Measurements from ENCODE around the gene PRSS57. TPM values are rescaled to one million over a fixed set of nuclear protein-coding genes. Genes with fewer than 3 reads are reported as not detected.
A peak's percentile ranks its signal among the peaks of the same experiment; 100 is the strongest.

The PRSS57 gene
- total and polyA plus RNA-seq, 2 of the 13 experiments (the other 11 are each of a cell fraction or from before 2014, with no cell fraction given): 0.12 TPM; not detected in 1

DNA sequence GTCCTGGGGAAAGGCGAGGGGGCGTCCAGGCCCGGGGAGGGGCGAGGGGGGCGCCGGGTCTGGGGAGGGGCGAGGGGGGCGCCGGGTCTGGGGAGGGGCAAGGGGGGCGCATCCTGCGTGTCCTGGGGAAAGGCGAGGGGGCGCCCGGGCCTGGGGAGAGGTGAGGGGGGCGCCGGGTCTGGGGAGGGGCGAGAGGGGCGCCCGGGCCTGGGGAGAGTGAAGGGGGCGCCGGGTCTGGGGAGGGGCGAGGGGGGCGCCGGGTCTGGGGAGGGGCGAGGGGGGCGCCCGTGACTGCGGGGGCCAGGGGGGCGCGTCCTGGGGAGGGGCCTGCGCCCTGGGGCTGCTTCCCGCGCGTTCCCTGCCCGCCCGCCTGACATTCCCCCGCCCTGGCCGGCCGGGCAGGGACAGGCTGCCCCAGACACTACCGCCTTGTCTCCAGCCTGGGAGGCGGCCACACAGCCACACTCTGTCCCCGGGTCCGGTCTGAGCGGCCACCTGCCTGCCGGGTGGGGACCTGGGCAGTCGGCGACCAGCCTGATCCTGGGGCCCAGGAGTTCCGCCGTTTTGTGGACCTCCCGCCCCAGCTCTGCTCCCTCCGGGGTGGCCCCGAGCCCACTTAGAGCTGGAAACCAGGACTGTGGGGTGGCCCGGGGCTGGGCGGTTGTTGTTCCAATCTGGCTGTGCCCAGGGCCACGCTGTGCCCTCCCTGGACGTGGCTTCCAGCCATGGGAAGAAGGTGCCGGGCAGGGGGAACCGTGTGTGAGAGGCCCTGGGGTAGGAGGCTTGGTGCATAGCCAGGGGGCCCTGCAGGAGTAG is 25.3 kb upstream of the PRSS57 start (continued):
- TF ChIP-seq, protein P1, sequence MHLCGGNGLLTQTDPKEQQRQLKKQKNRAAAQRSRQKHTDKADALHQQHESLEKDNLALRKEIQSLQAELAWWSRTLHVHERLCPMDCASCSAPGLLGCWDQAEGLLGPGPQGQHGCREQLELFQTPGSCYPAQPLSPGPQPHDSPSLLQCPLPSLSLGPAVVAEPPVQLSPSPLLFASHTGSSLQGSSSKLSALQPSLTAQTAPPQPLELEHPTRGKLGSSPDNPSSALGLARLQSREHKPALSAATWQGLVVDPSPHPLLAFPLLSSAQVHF (CRISPR knock-in tag; IDR thresholded peaks at IDR 0.05): no peak
- TF ChIP-seq ATF2 (CRISPR knock-in tag; IDR thresholded peaks at IDR 0.05) (no peak), NAIF1 (CRISPR knock-in tag; IDR thresholded peaks at IDR 0.05; ENCODE audit: borderline replicate concordance) (no peak), PPARG (CRISPR knock-in tag; conservative IDR thresholded peaks at IDR 0.05) (no peak), HMGA1 (CRISPR knock-in tag; conservative IDR thresholded peaks at IDR 0.05) (no peak), CREM (IDR thresholded peaks at IDR 0.05) (no peak), CREM (CRISPR knock-in tag; IDR thresholded peaks at IDR 0.05) (no peak), SAP130 (CRISPR knock-in tag; IDR thresholded peaks at IDR 0.05; ENCODE audit: low read depth) (peak; percentile 39; the same call in 1 of the 2 replicates), ZFP36L1 (CRISPR knock-in tag; IDR thresholded peaks at IDR 0.05) (no peak), ZNF180 (CRISPR knock-in tag; IDR thresholded peaks at IDR 0.05; ENCODE audit: borderline replicate concordance, low read depth) (no peak), HNF4A (CRISPR knock-in tag; IDR thresholded peaks at IDR 0.05) (no peak), ZNF530 (CRISPR knock-in tag; IDR thresholded peaks at IDR 0.05; ENCODE audit: low read depth) (no peak), ZNF777 (CRISPR knock-in tag; IDR thresholded peaks at IDR 0.05) (no peak), ZNF790 (CRISPR knock-in tag; IDR thresholded peaks at IDR 0.05; ENCODE audit: borderline replicate concordance) (no peak), TGIF2 (CRISPR knock-in tag; IDR thresholded peaks at IDR 0.05) (no peak)
- TF ChIP-seq, protein P2, sequence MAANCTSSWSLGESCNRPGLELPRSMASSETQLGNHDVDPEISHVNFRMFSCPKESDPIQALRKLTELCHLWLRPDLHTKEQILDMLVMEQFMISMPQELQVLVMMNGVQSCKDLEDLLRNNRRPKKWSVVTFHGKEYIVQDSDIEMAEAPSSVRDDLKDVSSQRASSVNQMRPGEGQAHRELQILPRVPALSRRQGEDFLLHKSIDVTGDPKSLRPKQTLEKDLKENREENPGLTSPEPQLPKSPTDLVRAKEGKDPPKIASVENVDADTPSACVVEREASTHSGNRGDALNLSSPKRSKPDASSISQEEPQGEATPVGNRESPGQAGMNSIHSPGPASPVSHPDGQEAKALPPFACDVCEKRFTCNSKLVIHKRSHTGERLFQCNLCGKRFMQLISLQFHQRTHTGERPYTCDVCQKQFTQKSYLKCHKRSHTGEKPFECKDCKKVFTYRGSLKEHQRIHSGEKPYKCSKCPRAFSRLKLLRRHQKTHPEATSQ (CRISPR knock-in tag; IDR thresholded peaks at IDR 0.05; ENCODE audit: borderline replicate concordance): no peak
- TF ChIP-seq, protein P3, sequence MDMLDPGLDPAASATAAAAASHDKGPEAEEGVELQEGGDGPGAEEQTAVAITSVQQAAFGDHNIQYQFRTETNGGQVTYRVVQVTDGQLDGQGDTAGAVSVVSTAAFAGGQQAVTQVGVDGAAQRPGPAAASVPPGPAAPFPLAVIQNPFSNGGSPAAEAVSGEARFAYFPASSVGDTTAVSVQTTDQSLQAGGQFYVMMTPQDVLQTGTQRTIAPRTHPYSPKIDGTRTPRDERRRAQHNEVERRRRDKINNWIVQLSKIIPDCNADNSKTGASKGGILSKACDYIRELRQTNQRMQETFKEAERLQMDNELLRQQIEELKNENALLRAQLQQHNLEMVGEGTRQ (IDR thresholded peaks at IDR 0.05; ENCODE audit: low read depth, low read length): no peak
- TF ChIP-seq, protein P3 (CRISPR knock-in tag; IDR thresholded peaks at IDR 0.05; ENCODE audit: borderline replicate concordance): no peak
- TF ChIP-seq, protein P4, sequence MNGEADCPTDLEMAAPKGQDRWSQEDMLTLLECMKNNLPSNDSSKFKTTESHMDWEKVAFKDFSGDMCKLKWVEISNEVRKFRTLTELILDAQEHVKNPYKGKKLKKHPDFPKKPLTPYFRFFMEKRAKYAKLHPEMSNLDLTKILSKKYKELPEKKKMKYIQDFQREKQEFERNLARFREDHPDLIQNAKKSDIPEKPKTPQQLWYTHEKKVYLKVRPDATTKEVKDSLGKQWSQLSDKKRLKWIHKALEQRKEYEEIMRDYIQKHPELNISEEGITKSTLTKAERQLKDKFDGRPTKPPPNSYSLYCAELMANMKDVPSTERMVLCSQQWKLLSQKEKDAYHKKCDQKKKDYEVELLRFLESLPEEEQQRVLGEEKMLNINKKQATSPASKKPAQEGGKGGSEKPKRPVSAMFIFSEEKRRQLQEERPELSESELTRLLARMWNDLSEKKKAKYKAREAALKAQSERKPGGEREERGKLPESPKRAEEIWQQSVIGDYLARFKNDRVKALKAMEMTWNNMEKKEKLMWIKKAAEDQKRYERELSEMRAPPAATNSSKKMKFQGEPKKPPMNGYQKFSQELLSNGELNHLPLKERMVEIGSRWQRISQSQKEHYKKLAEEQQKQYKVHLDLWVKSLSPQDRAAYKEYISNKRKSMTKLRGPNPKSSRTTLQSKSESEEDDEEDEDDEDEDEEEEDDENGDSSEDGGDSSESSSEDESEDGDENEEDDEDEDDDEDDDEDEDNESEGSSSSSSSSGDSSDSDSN (CRISPR knock-in tag; IDR thresholded peaks at IDR 0.05): peak; percentile 88
- TF ChIP-seq, protein P5, sequence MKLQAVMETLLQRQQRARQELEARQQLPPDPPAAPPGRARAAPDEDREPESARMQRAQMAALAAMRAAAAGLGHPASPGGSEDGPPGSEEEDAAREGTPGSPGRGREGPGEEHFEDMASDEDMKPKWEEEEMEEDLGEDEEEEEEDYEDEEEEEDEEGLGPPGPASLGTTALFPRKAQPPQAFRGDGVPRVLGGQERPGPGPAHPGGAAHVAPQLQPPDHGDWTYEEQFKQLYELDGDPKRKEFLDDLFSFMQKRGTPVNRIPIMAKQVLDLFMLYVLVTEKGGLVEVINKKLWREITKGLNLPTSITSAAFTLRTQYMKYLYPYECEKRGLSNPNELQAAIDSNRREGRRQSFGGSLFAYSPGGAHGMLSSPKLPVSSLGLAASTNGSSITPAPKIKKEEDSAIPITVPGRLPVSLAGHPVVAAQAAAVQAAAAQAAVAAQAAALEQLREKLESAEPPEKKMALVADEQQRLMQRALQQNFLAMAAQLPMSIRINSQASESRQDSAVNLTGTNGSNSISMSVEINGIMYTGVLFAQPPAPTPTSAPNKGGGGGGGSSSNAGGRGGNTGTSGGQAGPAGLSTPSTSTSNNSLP (IDR thresholded peaks at IDR 0.05; ENCODE audit: low read depth, low read length): no peak

Data from HepG2 (cell line).